Measurements from ENCODE around the gene KRCC1. TPM values are rescaled to one million over a fixed set of nuclear protein-coding genes. Genes with fewer than 3 reads are reported as not detected.

Gene KRCC1
- total RNA-seq, 2 donors from 2014 or later = 11.7 to 20.3 TPM

DNA sequence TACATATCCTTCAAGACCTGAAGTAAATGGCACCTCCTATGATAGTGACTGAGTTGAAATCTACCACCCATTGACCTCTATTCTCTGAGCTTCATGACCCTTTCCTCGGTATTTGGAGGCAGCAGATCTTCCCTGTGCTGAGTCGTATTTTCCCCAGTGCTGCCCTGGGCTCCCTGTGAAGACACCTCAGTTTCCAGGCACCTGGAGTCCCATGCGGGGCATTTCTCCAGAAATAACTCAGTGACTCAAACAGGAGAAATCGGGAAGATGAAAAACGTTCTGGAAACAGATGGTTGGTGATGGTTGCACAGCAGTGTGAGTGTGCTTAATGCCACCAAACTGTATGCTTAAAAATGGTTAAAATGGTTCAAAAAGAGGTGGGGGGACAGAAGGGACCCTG, 30.0 kb upstream of the KRCC1 start:
- Histone ChIP-seq H3K4me3 (ENCODE audit: low read length) (no peak overlapping the region), H3K27ac (ENCODE audit: low read depth, low read length) (no peak overlapping the region), H3K9ac (ENCODE audit: extremely low read depth, low read length, poor library complexity, severe bottlenecking) (no peak overlapping the region), H3K36me3 (ENCODE audit: control insufficient read depth, insufficient read depth, low read length) (no peaks in the 10 kb centered on the region), H3K9me3 (ENCODE audit: control insufficient read depth, low read length) (no peaks in the 10 kb centered on the region), H3K4me1 (ENCODE audit: control insufficient read depth, insufficient read depth, low read length) (no peaks in the 10 kb centered on the region), H3K27me3 (ENCODE audit: control insufficient read depth, insufficient read depth, low read length, poor library complexity, severe bottlenecking) (no peaks in the 10 kb centered on the region)
- peaks cover 4% of the 10 kb centered on the region for H3K4me1 Mint-ChIP-seq
- no peak for TF ChIP-seq CTCF (conservative IDR thresholded peaks at IDR 0.05)
- peaks cover 3% of the 10 kb centered on the region for H3K27me3 Mint-ChIP-seq (ENCODE audit: insufficient read depth)
- H3K36me3 Mint-ChIP-seq (ENCODE audit: low read depth) = no peaks in the 10 kb centered on the region
- H3K27ac Mint-ChIP-seq = no peak overlapping the region
- H3K9me3 Mint-ChIP-seq = no peaks in the 10 kb centered on the region
- no peak overlapping the region for H3K4me3 Mint-ChIP-seq
- WGBS, 2 experiments (ENCODE audit: insufficient coverage in 1 of 2, insufficient read length in 1 of 2) = 86 to 90% methylated on average over 4 to 5 of the region's 5 CpGs
- no peak for DNase-seq

GRCh38 chr2:88085099-88085498, 29.5 kb upstream of the KRCC1 start:
- no peak for DNase-seq
- H3K4me1 Mint-ChIP-seq = peaks cover 4% of the 10 kb centered on the region
- 96 to 100% methylated on average over 2 of the region's 2 CpGs for WGBS, 2 experiments (ENCODE audit: insufficient coverage in 1 of 2, insufficient read length in 1 of 2)

DNA sequence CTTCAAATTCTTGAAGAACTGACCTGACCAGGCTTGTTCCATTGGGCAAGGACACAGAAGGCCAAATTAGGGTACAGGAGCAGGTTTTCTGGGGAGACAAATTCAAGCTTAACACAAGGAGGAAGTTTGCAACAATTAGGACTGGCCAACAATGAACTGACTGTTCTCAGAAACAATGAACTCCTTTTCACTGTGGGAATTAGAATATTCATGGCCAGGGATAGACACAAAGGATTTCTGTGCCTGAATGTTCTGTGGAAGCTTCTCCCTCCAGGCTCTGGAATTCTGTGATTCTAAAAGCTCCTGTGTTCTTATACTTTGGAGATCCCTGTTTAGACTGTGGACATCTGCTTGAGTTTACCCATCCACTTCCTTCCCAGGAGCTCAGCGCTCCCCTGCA, 27.2 kb upstream of the KRCC1 start:
- no peak overlapping the region for H3K9ac ChIP-seq (ENCODE audit: extremely low read depth, low read length, poor library complexity, severe bottlenecking)
- H3K27me3 ChIP-seq (ENCODE audit: control insufficient read depth, insufficient read depth, low read length, poor library complexity, severe bottlenecking) = no peaks in the 10 kb centered on the region
- Mint-ChIP-seq H3K4me3 (no peak overlapping the region), H3K27me3 (ENCODE audit: insufficient read depth) (peaks cover 3% of the 10 kb centered on the region), H3K4me1 (peaks cover 4% of the 10 kb centered on the region), H3K27ac (no peak overlapping the region), H3K9me3 (no peaks in the 10 kb centered on the region), H3K36me3 (ENCODE audit: low read depth) (no peaks in the 10 kb centered on the region)
- WGBS, 2 experiments (ENCODE audit: insufficient coverage in 1 of 2, insufficient read length in 1 of 2) = 80% methylated on average over 1 of the region's 1 CpG; no CpG with 5 or more reads in 1 of the 2 experiments
- H3K27ac ChIP-seq (ENCODE audit: low read depth, low read length) = peak overlapping the region; percentile 15
- no peaks in the 10 kb centered on the region for H3K36me3 ChIP-seq (ENCODE audit: control insufficient read depth, insufficient read depth, low read length)
- no peaks in the 10 kb centered on the region for H3K9me3 ChIP-seq (ENCODE audit: control insufficient read depth, low read length)
- no peak for DNase-seq
- no peak overlapping the region for H3K4me3 ChIP-seq (ENCODE audit: low read length)
- TF ChIP-seq CTCF (conservative IDR thresholded peaks at IDR 0.05) = no peak
- H3K4me1 ChIP-seq (ENCODE audit: control insufficient read depth, insufficient read depth, low read length) = no peaks in the 10 kb centered on the region

More at GRCh38 chr2:88085099-88085498, 29.5 kb upstream of the KRCC1 start:
- Histone ChIP-seq H3K27me3 (ENCODE audit: control insufficient read depth, insufficient read depth, low read length, poor library complexity, severe bottlenecking) (no peaks in the 10 kb centered on the region), H3K9ac (ENCODE audit: extremely low read depth, low read length, poor library complexity, severe bottlenecking) (no peak overlapping the region), H3K27ac (ENCODE audit: low read depth, low read length) (no peak overlapping the region), H3K4me1 (ENCODE audit: control insufficient read depth, insufficient read depth, low read length) (no peaks in the 10 kb centered on the region), H3K9me3 (ENCODE audit: control insufficient read depth, low read length) (no peaks in the 10 kb centered on the region), H3K36me3 (ENCODE audit: control insufficient read depth, insufficient read depth, low read length) (no peaks in the 10 kb centered on the region), H3K4me3 (ENCODE audit: low read length) (no peak overlapping the region)
- H3K27ac Mint-ChIP-seq = no peak overlapping the region
- no peaks in the 10 kb centered on the region for H3K9me3 Mint-ChIP-seq
- H3K27me3 Mint-ChIP-seq (ENCODE audit: insufficient read depth) = peaks cover 3% of the 10 kb centered on the region
- H3K36me3 Mint-ChIP-seq (ENCODE audit: low read depth) = no peaks in the 10 kb centered on the region
- TF ChIP-seq CTCF (conservative IDR thresholded peaks at IDR 0.05) = peak; percentile 46
- H3K4me3 Mint-ChIP-seq = no peak overlapping the region

All from endodermal cell (in vitro differentiated cells).